Naive thymus-derived CD4-positive, alpha-beta T cell (primary cell): ENCODE results near the gene EXOC6B. TPM values are rescaled to one million over a fixed set of nuclear protein-coding genes. Genes with fewer than 3 reads are reported as not detected.

Experiments used
- ATAC-seq: fragments of 150-1000 bp; cut with Tn5 transposase; 2 replicates; pipeline ENCODE4 v1.10.0; 2021; ENCODE audit warnings: mild to moderate bottlenecking, moderate library complexity
- CTCF ChIA-PET: fragments of 350-600 bp; sonication (Branson Sonifier 250); formaldehyde crosslinking; loops from one replicate; lab custom pipeline; 2021; ENCODE audit warnings: antibody characterized with exemption; lab: Charles Lee
- POLR2A ChIA-PET: fragments of 350-600 bp; sonication (Branson Sonifier 250); formaldehyde crosslinking; loops from one replicate; lab custom pipeline; 2021; ENCODE audit warnings: antibody characterized with exemption, inconsistent platforms; lab: Charles Lee
- DNase-seq, 9 donors: peaks; one replicate each; pipeline versions ENCODE4 v3.0.0 to v3.0.0-alpha.2; 2020 to 2022; ENCODE audit warnings: mixed read lengths in 1 of 9
- H3K27ac ChIP-seq: one replicate; pipeline ENCODE4 v1.7.0; 2013; ENCODE audit warnings: mild to moderate bottlenecking, low read depth, low read length, moderate library complexity
- H3K27me3 ChIP-seq, 2 donors: one replicate each; pipeline ENCODE4 v1.7.0; 2013; ENCODE audit warnings: low read length in 2 of 2, mild to moderate bottlenecking in 2 of 2, moderate library complexity in 2 of 2; ENCODE audit not compliant: control insufficient read depth in 2 of 2, insufficient read depth in 2 of 2
- H3K36me3 ChIP-seq, 3 experiments: 1 replicate in 2 of 3; 2 replicates in 1 of 3; pipeline ENCODE4 v1.7.0; 2013; ENCODE audit warnings: low read length in 3 of 3, mild to moderate bottlenecking in 3 of 3, moderate library complexity in 1 of 3; ENCODE audit not compliant: insufficient read depth in 3 of 3, control insufficient read depth in 2 of 3
- H3K4me1 ChIP-seq, 2 donors: one replicate each; pipeline ENCODE4 v1.7.0; 2013; ENCODE audit warnings: low read length in 2 of 2, mild to moderate bottlenecking in 2 of 2, moderate library complexity in 1 of 2; ENCODE audit not compliant: control insufficient read depth in 2 of 2, insufficient read depth in 2 of 2
- H3K4me3 ChIP-seq: 2 replicates; pipeline ENCODE4 v1.7.0; 2013; ENCODE audit warnings: mild to moderate bottlenecking, low read length
- H3K9me3 ChIP-seq, 3 experiments: 1 replicate in 2 of 3; 2 replicates in 1 of 3; pipeline ENCODE4 v1.7.0; 2013; ENCODE audit warnings: low read length in 3 of 3; ENCODE audit not compliant: control insufficient read depth in 2 of 3
- H3K27ac Mint-ChIP-seq, 9 donors: one replicate each; pipeline ENCODE4 v1.8.0; 2020 to 2022; ENCODE audit warnings: mixed read lengths in 9 of 9, mild to moderate bottlenecking in 8 of 9, moderate library complexity in 5 of 9, inconsistent platforms in 2 of 9
- H3K27me3 Mint-ChIP-seq, 5 donors: one replicate each; pipeline ENCODE4 v1.8.0; 2021 to 2022; ENCODE audit warnings: mixed read lengths in 5 of 5, mild to moderate bottlenecking in 1 of 5
- H3K36me3 Mint-ChIP-seq, 5 donors: one replicate each; pipeline ENCODE4 v1.8.0; 2020 to 2022; ENCODE audit warnings: mixed read lengths in 5 of 5, mild to moderate bottlenecking in 3 of 5, inconsistent platforms in 1 of 5
- H3K4me1 Mint-ChIP-seq, 7 donors: one replicate each; pipeline ENCODE4 v1.8.0; 2020 to 2022; ENCODE audit warnings: mixed read lengths in 7 of 7, mild to moderate bottlenecking in 3 of 7, inconsistent platforms in 1 of 7
- H3K4me3 Mint-ChIP-seq, 10 donors: one replicate each; pipeline ENCODE4 v1.8.0; 2020 to 2022; ENCODE audit warnings: mild to moderate bottlenecking in 10 of 10, mixed read lengths in 10 of 10, moderate library complexity in 6 of 10, inconsistent platforms in 2 of 10
- H3K9me3 Mint-ChIP-seq, 11 donors: one replicate each; pipeline ENCODE4 v1.8.0; 2020 to 2022; ENCODE audit warnings: mixed read lengths in 11 of 11, mild to moderate bottlenecking in 4 of 11, inconsistent platforms in 1 of 11, moderate library complexity in 1 of 11
- intact Hi-C, 2 donors: fragments of 100-400 bp; cut with micrococcal nuclease; formaldehyde crosslinking; loops; one replicate each; pipeline ENCODE4 v1.15.1; 2023
- polyA plus RNA-seq, 2 donors: library from polyadenylated mRNA; unstranded; fragments of 300-500 nt; fragmentation: Illumina TruSeq; gene quantifications; one replicate each; pipeline ENCODE4 v1.2.3, GENCODE V29; 2021
- total RNA-seq, 6 experiments: library from RNA in 5 of 6; stranded (reverse) in 5 of 6; gene quantifications; 1 replicate in 5 of 6; 2 replicates in 1 of 6; pipeline ENCODE4 v1.2.3 and lab custom pipeline; 2021 to 2026

Gene EXOC6B
- total and polyA plus RNA-seq, 7 experiments from 2014 or later, result 3.5 to 21.9 (median 15.1) TPM

GRCh38 chr2:72141881-72142451 lies 683.9 kb downstream of the EXOC6B start:
- no peaks in the 10 kb centered on the region for H3K36me3 ChIP-seq
- no peak overlapping the region for H3K4me3 Mint-ChIP-seq
- no peak for DNase-seq
- peaks cover 27 to 45% (median 38%) of the 10 kb centered on the region in 5 donors for H3K27me3 Mint-ChIP-seq
- intact Hi-C loops, result loop anchor here in 1 of 2 donors (5.0 kb wide), 1 partner anchor 1255 kb away; no protein-coding TSS in a partner anchor
- POLR2A ChIA-PET, result no interaction called here
- peaks cover 0 to 7% (median 0%) of the 10 kb centered on the region in 5 donors for H3K36me3 Mint-ChIP-seq
- peaks cover 0 to 3% (median 0%) of the 10 kb centered on the region in 3 experiments for H3K9me3 ChIP-seq
- H3K27me3 ChIP-seq, result peaks cover 4 to 6% of the 10 kb centered on the region in 2 donors
- H3K27ac ChIP-seq, result no peak overlapping the region
- peaks cover 0 to 6% (median under 1%) of the 10 kb centered on the region in 11 donors for H3K9me3 Mint-ChIP-seq
- no peak overlapping the region for H3K4me3 ChIP-seq
- no peak overlapping the region for H3K27ac Mint-ChIP-seq
- peaks cover 11 to 30% (median 23%) of the 10 kb centered on the region in 7 donors for H3K4me1 Mint-ChIP-seq
- CTCF ChIA-PET, result no interaction called here
- no peak for ATAC-seq
- H3K4me1 ChIP-seq, result peaks cover 4 to 7% of the 10 kb centered on the region in 2 donors

- no peak for DNase-seq
- no peaks in the 10 kb centered on the region for H3K36me3 Mint-ChIP-seq
- Histone ChIP-seq H3K27me3 (peaks cover 0 to 3% of the 10 kb centered on the region in 2 donors), H3K4me1 (peaks cover 4 to 6% of the 10 kb centered on the region in 2 donors), H3K9me3 (no peaks in the 10 kb centered on the region), H3K4me3 (no peak overlapping the region), H3K27ac (no peak overlapping the region), H3K36me3 (no peaks in the 10 kb centered on the region)
- H3K4me3 Mint-ChIP-seq, result no peak overlapping the region
- peaks cover 5 to 21% (median 16%) of the 10 kb centered on the region in 7 donors for H3K4me1 Mint-ChIP-seq
- CTCF ChIA-PET, result no interaction called here
- H3K27me3 Mint-ChIP-seq, result peaks cover 20 to 37% (median 30%) of the 10 kb centered on the region in 5 donors
- ATAC-seq, result no peak
- intact Hi-C loops, result loop anchor here in 1 of 2 donors (5.0 kb wide), 1 partner anchor 1254 kb away; no protein-coding TSS in a partner anchor
- POLR2A ChIA-PET, result no interaction called here
- no peak overlapping the region for H3K27ac Mint-ChIP-seq
- no peaks in the 10 kb centered on the region for H3K9me3 Mint-ChIP-seq
Observed at GRCh38 chr2:72141032-72141645, 684.7 kb downstream of the EXOC6B start.

GRCh38 chr2:72140621-72140960 lies 685.2 kb downstream of the EXOC6B start:
- H3K4me3 Mint-ChIP-seq, result no peak overlapping the region
- H3K27me3 Mint-ChIP-seq, result peaks cover 16 to 31% (median 25%) of the 10 kb centered on the region in 5 donors
- H3K36me3 Mint-ChIP-seq, result no peaks in the 10 kb centered on the region
- H3K27ac Mint-ChIP-seq, result no peak overlapping the region
- Histone ChIP-seq H3K27ac (no peak overlapping the region), H3K36me3 (no peaks in the 10 kb centered on the region), H3K4me1 (peaks cover 0 to under 1% of the 10 kb centered on the region in 2 donors), H3K4me3 (no peak overlapping the region), H3K9me3 (no peaks in the 10 kb centered on the region), H3K27me3 (no peaks in the 10 kb centered on the region)
- intact Hi-C loops, result loop anchor here in 1 of 2 donors (5.0 kb wide), 1 partner anchor 1253 kb away; no protein-coding TSS in a partner anchor
- ChIA-PET CTCF (no interaction called here), POLR2A (no interaction called here)
- H3K9me3 Mint-ChIP-seq, result no peaks in the 10 kb centered on the region
- H3K4me1 Mint-ChIP-seq, result peaks cover 2 to 16% (median 11%) of the 10 kb centered on the region in 7 donors
- ATAC-seq, result no peak
- DNase-seq, result no peak

GRCh38 chr2:72139874-72140620 lies 685.8 kb downstream of the EXOC6B start:
- POLR2A ChIA-PET, result no interaction called here
- Mint-ChIP-seq H3K36me3 (no peaks in the 10 kb centered on the region), H3K27ac (no peak overlapping the region), H3K9me3 (no peaks in the 10 kb centered on the region), H3K27me3 (peaks cover 13 to 26% (median 19%) of the 10 kb centered on the region in 5 donors), H3K4me1 (peaks cover 0 to 11% (median 6%) of the 10 kb centered on the region in 7 donors), H3K4me3 (no peak overlapping the region)
- CTCF ChIA-PET, result no interaction called here
- no peak for ATAC-seq
- no peaks in the 10 kb centered on the region for H3K36me3 ChIP-seq
- H3K9me3 ChIP-seq, result no peaks in the 10 kb centered on the region
- H3K27me3 ChIP-seq, result no peaks in the 10 kb centered on the region
- H3K4me1 ChIP-seq, result no peaks in the 10 kb centered on the region
- DNase-seq, result no peak
- H3K27ac ChIP-seq, result no peak overlapping the region
- intact Hi-C loops, result loop anchor here in 1 of 2 donors (5.0 kb wide), 2 partner anchors 593 to 1253 kb away; no protein-coding TSS in a partner anchor
- no peak overlapping the region for H3K4me3 ChIP-seq

GRCh38 chr2:72139471-72139873 lies 686.4 kb downstream of the EXOC6B start:
- Histone ChIP-seq H3K4me1 (no peaks in the 10 kb centered on the region), H3K9me3 (no peaks in the 10 kb centered on the region), H3K27ac (no peak overlapping the region), H3K27me3 (no peaks in the 10 kb centered on the region), H3K4me3 (no peak overlapping the region), H3K36me3 (no peaks in the 10 kb centered on the region)
- Mint-ChIP-seq H3K27me3 (peaks cover 13 to 26% (median 18%) of the 10 kb centered on the region in 5 donors), H3K4me3 (no peak overlapping the region), H3K4me1 (peaks cover 0 to 9% (median 6%) of the 10 kb centered on the region in 7 donors), H3K9me3 (no peaks in the 10 kb centered on the region), H3K27ac (no peak overlapping the region), H3K36me3 (no peaks in the 10 kb centered on the region)
- ATAC-seq (no peak), DNase-seq (no peak)
- ChIA-PET POLR2A (no interaction called here), CTCF (no interaction called here)
- intact Hi-C loops, result loop anchor here in 1 of 2 donors (5.0 kb wide), 1 partner anchor 592 kb away; no protein-coding TSS in a partner anchor

- peaks cover 11 to 23% (median 14%) of the 10 kb centered on the region in 5 donors for H3K27me3 Mint-ChIP-seq
- no peaks in the 10 kb centered on the region for H3K9me3 Mint-ChIP-seq
- ATAC-seq, result no peak
- DNase-seq, result no peak
- ChIA-PET POLR2A (no interaction called here), CTCF (no interaction called here)
- H3K27ac ChIP-seq, result no peak overlapping the region
- H3K4me1 Mint-ChIP-seq, result peaks cover 0 to 6% (median 3%) of the 10 kb centered on the region in 7 donors
- H3K27me3 ChIP-seq, result no peaks in the 10 kb centered on the region
- H3K36me3 ChIP-seq, result no peaks in the 10 kb centered on the region
- H3K36me3 Mint-ChIP-seq, result no peaks in the 10 kb centered on the region
- intact Hi-C loops, result loop anchor here in 1 of 2 donors (5.0 kb wide), 1 partner anchor 592 kb away; no protein-coding TSS in a partner anchor
- no peak overlapping the region for H3K4me3 ChIP-seq
- H3K27ac Mint-ChIP-seq, result no peak overlapping the region
- H3K4me1 ChIP-seq, result no peaks in the 10 kb centered on the region
- no peaks in the 10 kb centered on the region for H3K9me3 ChIP-seq
- H3K4me3 Mint-ChIP-seq, result no peak overlapping the region
Observed at GRCh38 chr2:72138921-72139381, 686.9 kb downstream of the EXOC6B start.
